Measurements from ENCODE around the gene CACHD1. TPM values are rescaled to one million over a fixed set of nuclear protein-coding genes. Genes with fewer than 3 reads are reported as not detected.

The CACHD1 gene
- total and polyA plus RNA-seq, 9 of the 15 experiments (the other 6 are each of a cell fraction or from before 2014, with no cell fraction given), result 0.07 TPM; not detected in 8

- TF ChIP-seq CHD7 (IDR thresholded peaks at IDR 0.05; ENCODE audit: low read depth, low read length) (no peak), JUND (IDR thresholded peaks at IDR 0.05; ENCODE audit: borderline replicate concordance, low read depth, low read length) (no peak), JUND (tag; IDR thresholded peaks at IDR 0.05; ENCODE audit: borderline replicate concordance, low read depth, low read length) (no peak), NFE2 (IDR thresholded peaks at IDR 0.05; ENCODE audit: low read depth) (0 out of 2 replicates have a peak, but pooled peaks have one; percentile 13), MXI1 (IDR thresholded peaks at IDR 0.05; ENCODE audit: low read depth, low read length) (no peak), MAFG (tag; conservative IDR thresholded peaks at IDR 0.05) (peak; percentile 52), POU5F1 (IDR thresholded peaks at IDR 0.05; ENCODE audit: borderline replicate concordance, low read depth, low read length, partially characterized antibody) (no peak), ZBED1 (IDR thresholded peaks at IDR 0.05) (no peak), ZSCAN29 (IDR thresholded peaks at IDR 0.05) (no peak), CBX2 (IDR thresholded peaks at IDR 0.05; ENCODE audit: insufficient read depth, low read length, poor library complexity, severe bottlenecking) (peak; percentile 80), RNF219 (CRISPR knock-in tag; IDR thresholded peaks at IDR 0.05) (no peak), EP300 (IDR thresholded peaks at IDR 0.05; ENCODE audit: low read length) (no peak), C11orf30 (IDR thresholded peaks at IDR 0.05; ENCODE audit: low read depth) (peak; percentile 28), GTF2F1 (IDR thresholded peaks at IDR 0.05; ENCODE audit: low read depth, low read length) (no peak), CBX8 (IDR thresholded peaks at IDR 0.05; ENCODE audit: borderline replicate concordance, extremely low read depth, low read depth, low read length, poor library complexity, severe bottlenecking) (no peak), ZBTB8A (IDR thresholded peaks at IDR 0.05; ENCODE audit: partially characterized antibody) (no peak), PTBP1 (IDR thresholded peaks at IDR 0.05; ENCODE audit: low read depth, low read length) (no peak)
These were observed 223.5 kb downstream of the CACHD1 start (continued) for GRCh38 chr1:64693406-64693805.

Measured in K562 (cell line).